ENCODE measurements around the gene SLC22A12.

SLC22A12 gene

DNA sequence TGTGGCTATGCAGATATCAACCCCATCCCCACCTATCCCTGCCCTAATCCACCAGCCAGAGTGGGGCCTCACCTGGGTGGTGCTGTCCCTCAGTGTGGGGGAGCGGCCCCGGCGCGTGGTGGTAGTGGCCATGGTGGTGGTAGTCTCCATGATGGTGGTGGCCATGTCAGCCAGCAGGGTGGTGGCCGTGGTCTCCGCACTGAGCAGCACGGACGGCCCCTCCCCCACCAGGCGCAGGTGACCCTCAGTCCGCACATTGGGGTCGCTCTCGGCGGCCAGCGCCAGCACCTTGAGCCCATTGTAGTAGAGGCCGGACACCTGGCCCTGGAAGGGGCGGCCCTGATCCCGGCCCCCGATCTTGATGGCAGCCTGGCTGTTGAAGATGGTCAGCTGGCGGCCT lies 31.7 kb downstream of the SLC22A12 start:
- H2AFZ ChIP-seq (ENCODE audit: insufficient read depth, low read length, poor library complexity) = no peak overlapping the region
- H2BK5ac ChIP-seq (ENCODE audit: low read depth, low read length, poor library complexity) = no peak overlapping the region
- no peak overlapping the region for H3K27ac ChIP-seq (ENCODE audit: low read depth, low read length)
- no peaks in the 10 kb centered on the region for H3K27me3 ChIP-seq (ENCODE audit: insufficient read depth, low read length)
- no peak overlapping the region for H2BK120ac ChIP-seq (ENCODE audit: insufficient read depth, low read length, poor library complexity)
- H3K4ac ChIP-seq (ENCODE audit: low read depth, low read length) = no peak overlapping the region
- H3K79me1 ChIP-seq (ENCODE audit: low read length) = no peaks in the 10 kb centered on the region
- peaks cover 2% of the 10 kb centered on the region for H3K9me3 ChIP-seq (ENCODE audit: insufficient read depth, low read depth, low read length)
- H2AK5ac ChIP-seq (ENCODE audit: low read length) = no peak overlapping the region
- H3K4me1 ChIP-seq (ENCODE audit: control insufficient read depth in 1 of 2, insufficient read depth in 2 of 2, low read length in 2 of 2) = peaks cover 0 to 3% of the 10 kb centered on the region in 2 experiments
- no peak overlapping the region for H3K23ac ChIP-seq (ENCODE audit: low read length)
- H2BK12ac ChIP-seq (ENCODE audit: low read length) = no peak overlapping the region
- H3K9ac ChIP-seq (ENCODE audit: low read length) = no peak overlapping the region
- H3K14ac ChIP-seq (ENCODE audit: low read length) = no peak overlapping the region
- WGBS (ENCODE audit: extremely low coverage, insufficient coverage, insufficient read length) = no CpG with 5 or more reads among the region's 19 CpGs
- no peak overlapping the region for H3K4me3 ChIP-seq (ENCODE audit: low read depth, low read length)
- no peak overlapping the region for H4K91ac ChIP-seq (ENCODE audit: low read depth, low read length)
- H3K36me3 ChIP-seq (ENCODE audit: control insufficient read depth in 1 of 2, insufficient read depth in 2 of 2, low read length in 2 of 2) = no peaks in the 10 kb centered on the region
- H4K8ac ChIP-seq (ENCODE audit: low read depth, low read length) = no peak overlapping the region
- H3K18ac ChIP-seq (ENCODE audit: low read length) = no peak overlapping the region
- DNase-seq = no peak
- H3K79me2 ChIP-seq (ENCODE audit: control insufficient read depth, insufficient read depth, low read length, poor library complexity) = no peaks in the 10 kb centered on the region
- no peak overlapping the region for H3K4me2 ChIP-seq (ENCODE audit: low read length)
- no peak overlapping the region for H4K12ac ChIP-seq (ENCODE audit: low read depth, low read length)

DNA sequence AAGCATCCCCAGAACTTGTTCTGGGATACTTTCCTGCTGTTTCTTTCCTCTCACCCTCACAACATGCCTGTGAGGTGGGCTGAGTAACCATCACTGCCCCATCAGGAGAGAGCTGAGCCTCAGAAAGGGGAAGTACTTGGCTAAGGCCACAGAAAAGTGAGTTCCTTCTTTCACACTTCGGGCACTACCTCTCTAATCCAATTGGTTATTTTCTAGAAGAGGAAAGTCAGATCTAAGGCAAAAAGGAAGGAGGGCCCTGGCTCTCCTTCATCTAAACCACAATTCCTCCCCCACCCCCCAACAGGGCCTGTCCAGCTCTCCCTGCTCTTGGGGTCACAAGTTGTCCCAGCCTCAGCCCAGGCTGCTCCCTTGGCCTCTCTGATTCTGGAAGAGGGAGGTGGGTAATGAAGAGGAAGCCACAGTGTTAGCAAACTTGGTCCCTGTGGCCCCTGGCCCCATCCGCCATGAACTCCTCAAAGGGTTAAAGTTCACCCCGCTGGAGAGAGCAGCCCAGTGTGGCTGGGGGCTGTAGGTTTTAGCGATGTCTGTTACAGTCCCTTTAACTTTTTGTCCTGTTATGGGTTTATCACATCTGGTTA lies 34.0 kb downstream of the SLC22A12 start:
- Histone ChIP-seq H2AK5ac (ENCODE audit: low read length) (no peak overlapping the region), H3K79me1 (ENCODE audit: low read length) (no peaks in the 10 kb centered on the region), H3K4me2 (ENCODE audit: low read length) (no peak overlapping the region), H3K4ac (ENCODE audit: low read depth, low read length) (no peak overlapping the region), H2BK120ac (ENCODE audit: insufficient read depth, low read length, poor library complexity) (no peak overlapping the region), H3K18ac (ENCODE audit: low read length) (no peak overlapping the region), H3K14ac (ENCODE audit: low read length) (no peak overlapping the region), H3K4me3 (ENCODE audit: low read depth, low read length) (no peak overlapping the region), H4K12ac (ENCODE audit: low read depth, low read length) (no peak overlapping the region), H3K27ac (ENCODE audit: low read depth, low read length) (no peak overlapping the region), H3K9me3 (ENCODE audit: insufficient read depth, low read depth, low read length) (peaks cover 4% of the 10 kb centered on the region), H4K91ac (ENCODE audit: low read depth, low read length) (no peak overlapping the region), H3K23ac (ENCODE audit: low read length) (no peak overlapping the region), H3K36me3 (ENCODE audit: control insufficient read depth in 1 of 2, insufficient read depth in 2 of 2, low read length in 2 of 2) (no peaks in the 10 kb centered on the region), H3K27me3 (ENCODE audit: insufficient read depth, low read length) (peaks cover 7% of the 10 kb centered on the region), H3K9ac (ENCODE audit: low read length) (no peak overlapping the region), H2AFZ (ENCODE audit: insufficient read depth, low read length, poor library complexity) (no peak overlapping the region), H3K4me1 (ENCODE audit: control insufficient read depth in 1 of 2, insufficient read depth in 2 of 2, low read length in 2 of 2) (peaks cover 0 to 3% of the 10 kb centered on the region in 2 experiments), H3K79me2 (ENCODE audit: control insufficient read depth, insufficient read depth, low read length, poor library complexity) (no peaks in the 10 kb centered on the region), H2BK12ac (ENCODE audit: low read length) (no peak overlapping the region), H2BK5ac (ENCODE audit: low read depth, low read length, poor library complexity) (no peak overlapping the region), H4K8ac (ENCODE audit: low read depth, low read length) (no peak overlapping the region)
- no CpG with 5 or more reads among the region's 4 CpGs for WGBS (ENCODE audit: extremely low coverage, insufficient coverage, insufficient read length)
- DNase-seq = peak in 1 of 2 donors; percentile 6

DNA sequence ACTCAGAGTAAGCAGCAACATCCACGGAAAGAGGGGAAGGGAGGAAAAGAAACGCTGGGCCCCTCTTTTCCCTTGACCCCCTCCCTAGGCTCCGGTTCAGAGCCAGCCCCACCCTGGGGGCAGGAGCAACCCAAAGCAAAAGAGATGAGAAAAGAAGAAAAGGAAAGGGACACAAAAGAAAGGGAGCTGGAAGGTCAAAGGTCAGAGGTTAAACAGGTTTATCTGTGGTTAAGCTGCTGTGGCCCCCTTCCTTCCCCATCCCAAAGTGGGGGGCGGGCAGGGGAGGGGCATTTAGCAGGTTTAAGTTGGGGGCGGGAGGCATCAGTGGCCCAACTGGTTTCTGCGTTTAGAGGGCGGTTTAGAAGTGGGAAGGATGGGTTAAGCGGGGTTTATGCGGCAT lies 35.6 kb downstream of the SLC22A12 start:
- H2AFZ ChIP-seq (ENCODE audit: insufficient read depth, low read length, poor library complexity) = no peak overlapping the region
- H4K8ac ChIP-seq (ENCODE audit: low read depth, low read length) = no peak overlapping the region
- no peak overlapping the region for H3K27ac ChIP-seq (ENCODE audit: low read depth, low read length)
- no peaks in the 10 kb centered on the region for H3K79me1 ChIP-seq (ENCODE audit: low read length)
- H4K91ac ChIP-seq (ENCODE audit: low read depth, low read length) = no peak overlapping the region
- no peak overlapping the region for H3K23ac ChIP-seq (ENCODE audit: low read length)
- H4K12ac ChIP-seq (ENCODE audit: low read depth, low read length) = no peak overlapping the region
- no peak overlapping the region for H3K18ac ChIP-seq (ENCODE audit: low read length)
- no peak overlapping the region for H2AK5ac ChIP-seq (ENCODE audit: low read length)
- no peaks in the 10 kb centered on the region for H3K4me1 ChIP-seq (ENCODE audit: control insufficient read depth in 1 of 2, insufficient read depth in 2 of 2, low read length in 2 of 2)
- no peak overlapping the region for H2BK12ac ChIP-seq (ENCODE audit: low read length)
- H3K27me3 ChIP-seq (ENCODE audit: insufficient read depth, low read length) = peaks cover 13% of the 10 kb centered on the region
- WGBS (ENCODE audit: extremely low coverage, insufficient coverage, insufficient read length) = no CpG with 5 or more reads among the region's 9 CpGs
- no peak overlapping the region for H3K4me3 ChIP-seq (ENCODE audit: low read depth, low read length)
- H2BK120ac ChIP-seq (ENCODE audit: insufficient read depth, low read length, poor library complexity) = no peak overlapping the region
- no peak for DNase-seq
- H3K14ac ChIP-seq (ENCODE audit: low read length) = no peak overlapping the region
- H3K4ac ChIP-seq (ENCODE audit: low read depth, low read length) = no peak overlapping the region
- no peak overlapping the region for H2BK5ac ChIP-seq (ENCODE audit: low read depth, low read length, poor library complexity)
- H3K9me3 ChIP-seq (ENCODE audit: insufficient read depth, low read depth, low read length) = peaks cover 10% of the 10 kb centered on the region
- H3K79me2 ChIP-seq (ENCODE audit: control insufficient read depth, insufficient read depth, low read length, poor library complexity) = no peaks in the 10 kb centered on the region
- no peak overlapping the region for H3K4me2 ChIP-seq (ENCODE audit: low read length)
- H3K36me3 ChIP-seq (ENCODE audit: control insufficient read depth in 1 of 2, insufficient read depth in 2 of 2, low read length in 2 of 2) = no peaks in the 10 kb centered on the region
- H3K9ac ChIP-seq (ENCODE audit: low read length) = no peak overlapping the region

- Histone ChIP-seq H3K9me3 (ENCODE audit: insufficient read depth, low read depth, low read length) (peaks cover 10% of the 10 kb centered on the region), H3K18ac (ENCODE audit: low read length) (no peak overlapping the region), H3K27ac (ENCODE audit: low read depth, low read length) (no peak overlapping the region), H2AFZ (ENCODE audit: insufficient read depth, low read length, poor library complexity) (no peak overlapping the region), H3K79me1 (ENCODE audit: low read length) (no peaks in the 10 kb centered on the region), H2AK5ac (ENCODE audit: low read length) (no peak overlapping the region), H3K9ac (ENCODE audit: low read length) (no peak overlapping the region), H3K4me2 (ENCODE audit: low read length) (no peak overlapping the region), H2BK120ac (ENCODE audit: insufficient read depth, low read length, poor library complexity) (no peak overlapping the region), H2BK12ac (ENCODE audit: low read length) (no peak overlapping the region), H3K14ac (ENCODE audit: low read length) (no peak overlapping the region), H3K27me3 (ENCODE audit: insufficient read depth, low read length) (peaks cover 13% of the 10 kb centered on the region), H4K91ac (ENCODE audit: low read depth, low read length) (no peak overlapping the region), H3K36me3 (ENCODE audit: control insufficient read depth in 1 of 2, insufficient read depth in 2 of 2, low read length in 2 of 2) (no peaks in the 10 kb centered on the region), H3K4me1 (ENCODE audit: control insufficient read depth in 1 of 2, insufficient read depth in 2 of 2, low read length in 2 of 2) (no peaks in the 10 kb centered on the region), H3K79me2 (ENCODE audit: control insufficient read depth, insufficient read depth, low read length, poor library complexity) (no peaks in the 10 kb centered on the region), H2BK5ac (ENCODE audit: low read depth, low read length, poor library complexity) (no peak overlapping the region), H3K4me3 (ENCODE audit: low read depth, low read length) (no peak overlapping the region), H3K23ac (ENCODE audit: low read length) (no peak overlapping the region), H4K12ac (ENCODE audit: low read depth, low read length) (no peak overlapping the region), H4K8ac (ENCODE audit: low read depth, low read length) (no peak overlapping the region), H3K4ac (ENCODE audit: low read depth, low read length) (no peak overlapping the region)
- WGBS (ENCODE audit: extremely low coverage, insufficient coverage, insufficient read length) = no CpG with 5 or more reads among the region's 4 CpGs
- no peak for DNase-seq
These were observed 36.4 kb downstream of the SLC22A12 start for GRCh38 chr11:64627371-64627770.
